K562 (cell line): ENCODE measurements around the gene ASIC3. TPM values are rescaled to one million over a fixed set of nuclear protein-coding genes. Genes with fewer than 3 reads are reported as not detected.
A peak's percentile ranks its signal among the peaks of the same experiment; 100 is the strongest.

Experiments used
- ARID1B ChIP-seq: fragments of 450-650 bp; IDR thresholded peaks from 2 replicates; pipeline ENCODE4 v1.6.1; 2016; ENCODE audit warnings: antibody characterized with exemption, mild to moderate bottlenecking, inconsistent platforms
- FOXA3 ChIP-seq, 2 experiments: fragments of 450-650 bp in 1 of 2; sonication (generic) in 1 of 2; formaldehyde crosslinking; IDR thresholded peaks in 1 of 2; conservative IDR thresholded peaks in 1 of 2; 2 replicates each; pipeline versions ENCODE4 v1.4.0 to v1.8.0; 2020 to 2022; ENCODE audit warnings: mild to moderate bottlenecking in 2 of 2, missing genetic modification reagents in 1 of 2
- FUS ChIP-seq: fragments of 200-400 bp; formaldehyde crosslinking; optimal IDR thresholded peaks from 2 replicates; pipeline ENCODE3; 2017; ENCODE audit warnings: low read depth, low read length
- HLTF ChIP-seq: fragments of 450-650 bp; IDR thresholded peaks from 2 replicates; pipeline ENCODE4 v1.6.1; 2016
- HNRNPH1 ChIP-seq: fragments of 200-400 bp; formaldehyde crosslinking; optimal IDR thresholded peaks from 2 replicates; pipeline ENCODE3; 2017; ENCODE audit warnings: low read depth, mild to moderate bottlenecking, low read length, moderate library complexity
- IRF9 ChIP-seq: fragments of 450-650 bp; IDR thresholded peaks from 2 replicates; pipeline ENCODE4 v1.6.1; 2016; ENCODE audit warnings: missing biosample characterization, missing genetic modification characterization
- KLF13 ChIP-seq: fragments of 450-650 bp; IDR thresholded peaks from 2 replicates; pipeline ENCODE4 v1.6.1; 2016; ENCODE audit warnings: missing genetic modification characterization, low read depth, mild to moderate bottlenecking, missing compliant biosample characterization, moderate library complexity, borderline replicate concordance
- LEF1 ChIP-seq: fragments of 450-650 bp; IDR thresholded peaks from 2 replicates; pipeline ENCODE4 v1.6.1; 2016; ENCODE audit warnings: mild to moderate bottlenecking
- MAFF ChIP-seq: IDR thresholded peaks from 2 replicates; pipeline ENCODE4 v1.6.1; 2012; ENCODE audit warnings: low read length, improper control_type of control experiment
- MAFG ChIP-seq: fragments of 450-650 bp; conservative IDR thresholded peaks from 2 replicates; pipeline ENCODE4 v1.6.1; 2016; ENCODE audit warnings: missing genetic modification characterization, missing compliant biosample characterization
- MAFK ChIP-seq: IDR thresholded peaks from 2 replicates; pipeline ENCODE4 v1.6.1; 2011; ENCODE audit warnings: low read length, improper control_type of control experiment
- MIER1 ChIP-seq: fragments of 450-650 bp; IDR thresholded peaks from 2 replicates; pipeline ENCODE4 v1.6.1; 2016; ENCODE audit warnings: antibody characterized with exemption, mild to moderate bottlenecking, low read depth
- NKRF ChIP-seq: fragments of 450-650 bp; IDR thresholded peaks from 2 replicates; pipeline ENCODE4 v1.6.1; 2016; ENCODE audit warnings: borderline replicate concordance
- PCBP2 ChIP-seq: fragments of 200-400 bp; formaldehyde crosslinking; IDR thresholded peaks from 2 replicates; pipeline ENCODE4 v1.6.1; 2018; ENCODE audit warnings: low read length, low read depth, mild to moderate bottlenecking, moderate library complexity; ENCODE audit not compliant: poor library complexity, severe bottlenecking
- PHF20 ChIP-seq: fragments of 450-650 bp; IDR thresholded peaks from 2 replicates; pipeline ENCODE4 v1.6.1; 2018; ENCODE audit not compliant: partially characterized antibody
- POLR2AphosphoS2 ChIP-seq: IDR thresholded peaks from 2 replicates; pipeline ENCODE4 v1.6.1; 2012; ENCODE audit warnings: low read length, improper control_type of control experiment
- RBM15 ChIP-seq: fragments of 200-400 bp; formaldehyde crosslinking; IDR thresholded peaks from 2 replicates; pipeline ENCODE4 v1.6.1; 2018; ENCODE audit warnings: mild to moderate bottlenecking, low read length, moderate library complexity; ENCODE audit not compliant: insufficient read depth
- SIN3A ChIP-seq, 2 experiments: fragments of 150-350 bp in 1 of 2; IDR thresholded peaks; 2 replicates each; pipeline ENCODE4 v1.6.1; 2011 to 2016; ENCODE audit warnings: borderline replicate concordance in 2 of 2, low read depth in 2 of 2, low read length in 2 of 2, mild to moderate bottlenecking in 2 of 2, moderate library complexity in 2 of 2; ENCODE audit not compliant: control insufficient read depth in 1 of 2
- TEAD2 ChIP-seq: fragments of 450-650 bp; IDR thresholded peaks from 2 replicates; pipeline ENCODE4 v1.6.1; 2016; ENCODE audit warnings: missing genetic modification characterization, control low read depth, missing compliant biosample characterization
- TFAP4 ChIP-seq: sonication (generic); formaldehyde crosslinking; IDR thresholded peaks from 2 replicates; pipeline ENCODE4 v1.8.0; 2022; ENCODE audit warnings: missing genetic modification reagents, mild to moderate bottlenecking, moderate library complexity, borderline replicate concordance
- ZFP36 ChIP-seq: fragments of 150-350 bp; IDR thresholded peaks from 2 replicates; pipeline ENCODE4 v1.6.1; 2018; ENCODE audit warnings: low read length, low read depth; ENCODE audit not compliant: partially characterized antibody
- ZFX ChIP-seq: sonication (generic); formaldehyde crosslinking; IDR thresholded peaks from 2 replicates; pipeline ENCODE4 v1.8.0; 2022; ENCODE audit warnings: mild to moderate bottlenecking, missing genetic modification reagents, moderate library complexity
- ZNF140 ChIP-seq: fragments of 250-450 bp; sonication (Bioruptor Pico); IDR thresholded peaks from 2 replicates; pipeline ENCODE4 v1.8.0; 2021; ENCODE audit warnings: moderate library complexity, mild to moderate bottlenecking, inconsistent platforms
- polyA plus RNA-seq, 8 experiments: library from polyadenylated mRNA; depleted of rRNA in 4 of 8; stranded (reverse) in 5 of 8; unstranded in 3 of 8; fragments of >200 nt; fragmentation: Nextera tagmentation in 2 of 8; fragmentation: Illumina TruSeq in 1 of 8; extraction: Ambion mirVana in 2 of 8; extraction: Trizol in 1 of 8; gene quantifications; 2 replicates each; pipeline versions ENCODE4 v1.2.1 to v1.2.3, GENCODE V29; 2011 to 2014; ENCODE audit warnings: inconsistent platforms in 1 of 8, missing spikeins in 1 of 8
- total RNA-seq, 7 experiments: library from RNA; depleted of rRNA in 6 of 7; stranded (reverse); fragments of >200 nt in 6 of 7; fragmentation: Illumina TruSeq in 2 of 7; extraction: Trizol in 2 of 7; gene quantifications; 2 replicates each; pipeline versions ENCODE4 v1.2.1 to v1.2.3, GENCODE V29; 2011 to 2021; ENCODE audit warnings: low replicate concordance in 1 of 7

ASIC3 gene
- total and polyA plus RNA-seq, 9 of the 15 experiments (the other 6 are each of a cell fraction or from before 2014, with no cell fraction given), result 0.11 to 5.0 (median 0.87) TPM

GRCh38 chr7:151025924-151026671 lies 22.2 kb upstream of the ASIC3 start (continued):
- TF ChIP-seq TFAP4 (CRISPR knock-in tag), result peak; percentile 36; the same call in 1 of the 2 replicates
- TF ChIP-seq KLF13 (tag), result no peak
- TF ChIP-seq MIER1, result no peak
- TF ChIP-seq FUS, result no peak
- TF ChIP-seq POLR2AphosphoS2, result no peak
- TF ChIP-seq MAFK, result peak; percentile 66
- TF ChIP-seq RBM15, result no peak
- TF ChIP-seq HLTF, result no peak
- no peak for TF ChIP-seq PHF20
- no peak for TF ChIP-seq SIN3A (IDR thresholded peaks at IDR 0.05; ENCODE audit: borderline replicate concordance in 2 of 2, control insufficient read depth in 1 of 2, low read depth in 2 of 2, low read length in 2 of 2)
- TF ChIP-seq IRF9, result peak; percentile 9; the same call in 1 of the 2 replicates
- TF ChIP-seq PCBP2, result no peak
- TF ChIP-seq MAFF, result peak; percentile 52; the same call in 1 of the 2 replicates
- no peak for TF ChIP-seq TEAD2 (tag)
- no peak for TF ChIP-seq NKRF
- TF ChIP-seq ZFX (CRISPR knock-in tag), result peak; percentile 18; the same call in 1 of the 2 replicates
- TF ChIP-seq LEF1, result no peak
- no peak for TF ChIP-seq ZFP36
- TF ChIP-seq ZNF140, result no peak
- no peak for TF ChIP-seq HNRNPH1
- TF ChIP-seq ARID1B, result peak; percentile 33; the same call in 1 of the 2 replicates
- TF ChIP-seq MAFG (tag), result peak; percentile 68
- 0 out of 4 replicates have a peak, but pooled peaks of 1 of the 2 experiments have one; percentile 45 for TF ChIP-seq FOXA3 (CRISPR knock-in tag; conservative IDR thresholded peaks at IDR 0.05 in 1 of 2, IDR thresholded peaks at IDR 0.05 in 1 of 2)
